Effector memory CD8-positive, alpha-beta T cell (primary cell): ENCODE data around the gene CCDC136.

Experiments used
- ATAC-seq: fragments of 150-1000 bp; cut with Tn5 transposase; replicated peaks from 2 replicates; pipeline ENCODE4 v1.10.0; 2021; ENCODE audit warnings: mild to moderate bottlenecking, moderate library complexity
- DNase-seq, 3 experiments: peaks; one replicate each; pipeline ENCODE4 v3.0.0; 2021
- H3K27ac Mint-ChIP-seq, 2 donors: one replicate each; pipeline ENCODE4 v1.8.0; 2022; ENCODE audit warnings: mild to moderate bottlenecking in 2 of 2, mixed read lengths in 2 of 2, moderate library complexity in 2 of 2
- H3K27me3 Mint-ChIP-seq, 2 donors: one replicate each; pipeline ENCODE4 v1.8.0; 2022; ENCODE audit warnings: mixed read lengths in 2 of 2
- H3K36me3 Mint-ChIP-seq: one replicate; pipeline ENCODE4 v1.8.0; 2022; ENCODE audit warnings: mild to moderate bottlenecking, moderate library complexity, mixed read lengths; ENCODE audit not compliant: insufficient read depth
- H3K4me1 Mint-ChIP-seq, 2 donors: one replicate each; pipeline ENCODE4 v1.8.0; 2022; ENCODE audit warnings: low read depth in 2 of 2, mixed read lengths in 2 of 2
- H3K4me3 Mint-ChIP-seq, 2 donors: one replicate each; pipeline ENCODE4 v1.8.0; 2022; ENCODE audit warnings: mild to moderate bottlenecking in 2 of 2, mixed read lengths in 2 of 2, moderate library complexity in 2 of 2
- H3K9me3 Mint-ChIP-seq, 2 donors: one replicate each; pipeline ENCODE4 v1.8.0; 2022; ENCODE audit warnings: mixed read lengths in 2 of 2

The CCDC136 gene

GRCh38 chr7:128801667-128802418 lies 10.1 kb downstream of the CCDC136 start:
- Mint-ChIP-seq H3K4me3 (no peak overlapping the region), H3K4me1 (no peaks in the 10 kb centered on the region), H3K27me3 (no peaks in the 10 kb centered on the region), H3K9me3 (no peaks in the 10 kb centered on the region), H3K27ac (no peak overlapping the region), H3K36me3 (no peaks in the 10 kb centered on the region)
- DNase-seq (no peak), ATAC-seq (no peak)

- DNase-seq (no peak), ATAC-seq (no peak)
- Mint-ChIP-seq H3K4me3 (no peak overlapping the region), H3K36me3 (no peaks in the 10 kb centered on the region), H3K27me3 (no peaks in the 10 kb centered on the region), H3K4me1 (no peaks in the 10 kb centered on the region), H3K27ac (no peak overlapping the region), H3K9me3 (no peaks in the 10 kb centered on the region)
Measured at GRCh38 chr7:128804484-128804883, 12.7 kb downstream of the CCDC136 start.

- H3K27me3 Mint-ChIP-seq, result no peaks in the 10 kb centered on the region
- no peaks in the 10 kb centered on the region for H3K4me1 Mint-ChIP-seq
- no peak overlapping the region for H3K27ac Mint-ChIP-seq
- ATAC-seq (no peak), DNase-seq (no peak)
- H3K4me3 Mint-ChIP-seq, result no peak overlapping the region
- no peaks in the 10 kb centered on the region for H3K9me3 Mint-ChIP-seq
- no peaks in the 10 kb centered on the region for H3K36me3 Mint-ChIP-seq
Measured at GRCh38 chr7:128805225-128805624, 13.5 kb downstream of the CCDC136 start.

GRCh38 chr7:128807191-128807590 lies 15.4 kb downstream of the CCDC136 start:
- no peak for DNase-seq
- no peak overlapping the region for H3K27ac Mint-ChIP-seq
- H3K4me1 Mint-ChIP-seq, result no peaks in the 10 kb centered on the region
- ATAC-seq, result no peak
- no peaks in the 10 kb centered on the region for H3K36me3 Mint-ChIP-seq
- no peak overlapping the region for H3K4me3 Mint-ChIP-seq
- H3K27me3 Mint-ChIP-seq, result no peaks in the 10 kb centered on the region
- H3K9me3 Mint-ChIP-seq, result no peaks in the 10 kb centered on the region

GRCh38 chr7:128809363-128809762 lies 17.6 kb downstream of the CCDC136 start:
- Mint-ChIP-seq H3K9me3 (no peaks in the 10 kb centered on the region), H3K36me3 (no peaks in the 10 kb centered on the region), H3K27me3 (no peaks in the 10 kb centered on the region), H3K27ac (no peak overlapping the region), H3K4me3 (no peak overlapping the region), H3K4me1 (no peaks in the 10 kb centered on the region)
- no peak for ATAC-seq
- no peak for DNase-seq

- H3K4me3 Mint-ChIP-seq, result no peak overlapping the region
- H3K27ac Mint-ChIP-seq, result no peak overlapping the region
- ATAC-seq, result no peak
- H3K9me3 Mint-ChIP-seq, result no peaks in the 10 kb centered on the region
- no peaks in the 10 kb centered on the region for H3K36me3 Mint-ChIP-seq
- no peaks in the 10 kb centered on the region for H3K4me1 Mint-ChIP-seq
- no peak for DNase-seq
- H3K27me3 Mint-ChIP-seq, result no peaks in the 10 kb centered on the region
Measured at GRCh38 chr7:128810473-128810872, 18.7 kb downstream of the CCDC136 start.

GRCh38 chr7:128810997-128811396 lies 19.2 kb downstream of the CCDC136 start:
- Mint-ChIP-seq H3K27ac (no peak overlapping the region), H3K9me3 (no peaks in the 10 kb centered on the region), H3K36me3 (no peaks in the 10 kb centered on the region), H3K4me1 (no peaks in the 10 kb centered on the region), H3K4me3 (no peak overlapping the region), H3K27me3 (no peaks in the 10 kb centered on the region)
- DNase-seq, result no peak
- ATAC-seq, result no peak

GRCh38 chr7:128811631-128812430 lies 20.1 kb downstream of the CCDC136 start:
- ATAC-seq (no peak), DNase-seq (no peak)
- H3K4me1 Mint-ChIP-seq, result no peaks in the 10 kb centered on the region
- no peaks in the 10 kb centered on the region for H3K9me3 Mint-ChIP-seq
- H3K27ac Mint-ChIP-seq, result no peak overlapping the region
- no peaks in the 10 kb centered on the region for H3K27me3 Mint-ChIP-seq
- no peak overlapping the region for H3K4me3 Mint-ChIP-seq
- no peaks in the 10 kb centered on the region for H3K36me3 Mint-ChIP-seq

- no peaks in the 10 kb centered on the region for H3K4me1 Mint-ChIP-seq
- peaks cover 0 to 4% of the 10 kb centered on the region in 2 donors for H3K27me3 Mint-ChIP-seq
- no peak overlapping the region for H3K27ac Mint-ChIP-seq
- no peak for DNase-seq
- H3K36me3 Mint-ChIP-seq, result no peaks in the 10 kb centered on the region
- no peaks in the 10 kb centered on the region for H3K9me3 Mint-ChIP-seq
- H3K4me3 Mint-ChIP-seq, result no peak overlapping the region
- ATAC-seq, result no peak
Measured at GRCh38 chr7:128812514-128813168, 20.9 kb downstream of the CCDC136 start.

- ATAC-seq (no peak), DNase-seq (no peak)
- no peak overlapping the region for H3K27ac Mint-ChIP-seq
- H3K9me3 Mint-ChIP-seq, result no peaks in the 10 kb centered on the region
- no peak overlapping the region for H3K4me3 Mint-ChIP-seq
- H3K27me3 Mint-ChIP-seq, result peaks cover 0 to 19% of the 10 kb centered on the region in 2 donors
- no peaks in the 10 kb centered on the region for H3K4me1 Mint-ChIP-seq
- no peaks in the 10 kb centered on the region for H3K36me3 Mint-ChIP-seq
Measured at GRCh38 chr7:128814499-128814898, 22.7 kb downstream of the CCDC136 start.

GRCh38 chr7:128815289-128815942 lies 23.6 kb downstream of the CCDC136 start:
- H3K27ac Mint-ChIP-seq, result no peak overlapping the region
- H3K9me3 Mint-ChIP-seq, result no peaks in the 10 kb centered on the region
- peaks cover 0 to 27% of the 10 kb centered on the region in 2 donors for H3K27me3 Mint-ChIP-seq
- no peak overlapping the region for H3K4me3 Mint-ChIP-seq
- no peak for DNase-seq
- no peaks in the 10 kb centered on the region for H3K36me3 Mint-ChIP-seq
- ATAC-seq, result no peak
- peaks cover 0 to 2% of the 10 kb centered on the region in 2 donors for H3K4me1 Mint-ChIP-seq

- H3K9me3 Mint-ChIP-seq, result no peaks in the 10 kb centered on the region
- H3K4me3 Mint-ChIP-seq, result no peak overlapping the region
- no peaks in the 10 kb centered on the region for H3K36me3 Mint-ChIP-seq
- ATAC-seq (no peak), DNase-seq (no peak)
- peaks cover 0 to 2% of the 10 kb centered on the region in 2 donors for H3K4me1 Mint-ChIP-seq
- H3K27me3 Mint-ChIP-seq, result peaks cover 0 to 43% of the 10 kb centered on the region in 2 donors
- no peak overlapping the region for H3K27ac Mint-ChIP-seq
Measured at GRCh38 chr7:128818694-128819093, 26.9 kb downstream of the CCDC136 start.

GRCh38 chr7:128821724-128822123 lies 30.0 kb downstream of the CCDC136 start:
- no peak for ATAC-seq
- Mint-ChIP-seq H3K9me3 (no peaks in the 10 kb centered on the region), H3K36me3 (no peaks in the 10 kb centered on the region), H3K27ac (no peak overlapping the region), H3K4me3 (no peak overlapping the region), H3K27me3 (peaks cover 3 to 59% of the 10 kb centered on the region in 2 donors), H3K4me1 (peaks cover 0 to 2% of the 10 kb centered on the region in 2 donors)
- DNase-seq, result no peak
